Caco-2 (cell line): ENCODE results near the gene CAPN15. TPM values are rescaled to one million over a fixed set of nuclear protein-coding genes. Genes with fewer than 3 reads are reported as not detected.

Experiments
- BruUV-seq: library from RNA; stranded (reverse); fragments of 400-500 nt; replicated peaks from 2 replicates; lab custom pipeline; 2021; lab: Mats Ljungman, UMichigan
- CTCF ChIA-PET: fragments of 300-600 bp; sonication (Branson Sonifier 250); formaldehyde crosslinking; loops from one replicate; lab custom pipeline; 2022; ENCODE audit warnings: antibody characterized with exemption; lab: Charles Lee
- POLR2A ChIA-PET: fragments of 300-600 bp; sonication (Branson Sonifier 250); formaldehyde crosslinking; loops from one replicate; lab custom pipeline; 2022; ENCODE audit warnings: antibody characterized with exemption; lab: Charles Lee
- DNase-seq, 2 experiments: peaks; one replicate each; pipeline versions ENCODE4 v3.0.0 to v3.0.0-alpha.2; 2020 to 2022
- H3K27me3 ChIP-seq: replicated peaks from 2 replicates; pipeline ENCODE4 v1.6.0; 2011; ENCODE audit warnings: low read length; ENCODE audit not compliant: control insufficient read depth, insufficient read depth
- H3K36me3 ChIP-seq: 2 replicates; pipeline ENCODE4 v1.5.1; 2011; ENCODE audit warnings: low read length; ENCODE audit not compliant: control insufficient read depth, insufficient read depth
- H3K4me1 ChIP-seq: fragments of 250-450 bp; sonication (Bioruptor Pico); 2 replicates; pipeline ENCODE4 v1.5.1; 2020; ENCODE audit warnings: mild to moderate bottlenecking
- H3K4me3 ChIP-seq: 2 replicates; pipeline ENCODE4 v1.5.1; 2011; ENCODE audit warnings: low read depth, mild to moderate bottlenecking, control low read depth, low read length
- H3K9me3 ChIP-seq: fragments of 250-450 bp; sonication (Bioruptor Pico); 2 replicates; pipeline ENCODE4 v1.5.1; 2020; ENCODE audit warnings: mild to moderate bottlenecking, moderate library complexity
- H3K27ac Mint-ChIP-seq: one replicate; pipeline ENCODE4 v1.8.0; 2022; ENCODE audit warnings: mixed read lengths; ENCODE audit not compliant: unreplicated experiment
- H3K27me3 Mint-ChIP-seq: one replicate; pipeline ENCODE4 v1.8.0; 2022; ENCODE audit warnings: mixed read lengths; ENCODE audit not compliant: insufficient read depth, unreplicated experiment
- H3K36me3 Mint-ChIP-seq: one replicate; pipeline ENCODE4 v1.8.0; 2022; ENCODE audit warnings: mild to moderate bottlenecking, mixed read lengths; ENCODE audit not compliant: insufficient read depth, unreplicated experiment
- H3K4me1 Mint-ChIP-seq: one replicate; pipeline ENCODE4 v1.8.0; 2022; ENCODE audit warnings: low read depth, mixed read lengths; ENCODE audit not compliant: unreplicated experiment
- H3K4me3 Mint-ChIP-seq: one replicate; pipeline ENCODE4 v1.8.0; 2022; ENCODE audit warnings: mild to moderate bottlenecking, moderate library complexity, mixed read lengths; ENCODE audit not compliant: unreplicated experiment
- H3K9me3 Mint-ChIP-seq: one replicate; pipeline ENCODE4 v1.8.0; 2022; ENCODE audit warnings: mixed read lengths; ENCODE audit not compliant: unreplicated experiment
- CTCF ChIP-seq, 2 experiments: fragments of 200-600 bp in 1 of 2; IDR thresholded peaks; 1 replicate in 1 of 2; 2 replicates in 1 of 2; pipeline versions ENCODE4 v1.5.1 to v1.8.0; 2011 to 2022; ENCODE audit warnings: antibody characterized with exemption in 1 of 2, control low read depth in 1 of 2, inconsistent platforms in 1 of 2, low read depth in 1 of 2, low read length in 1 of 2, mild to moderate bottlenecking in 1 of 2, moderate library complexity in 1 of 2; ENCODE audit not compliant: insufficient read depth in 1 of 2, severe bottlenecking in 1 of 2, unreplicated experiment in 1 of 2
- intact Hi-C: fragments of 100-400 bp; cut with micrococcal nuclease; formaldehyde crosslinking; loops from one replicate; pipeline ENCODE4 v1.10.0; 2022; ENCODE audit not compliant: unreplicated experiment
- total RNA-seq: library from RNA; stranded (reverse); gene quantifications from 2 replicates; pipeline ENCODE4 v1.2.3, GENCODE V29; 2022

CAPN15 gene
- total RNA-seq, 1 experiment from 2014 or later = 85.3 TPM

GRCh38 chr16:536746-537145 lies 9.2 kb downstream of the CAPN15 start:
- H3K27ac Mint-ChIP-seq = no peak overlapping the region
- no peak for TF ChIP-seq CTCF (IDR thresholded peaks at IDR 0.05; ENCODE audit: insufficient read depth in 1 of 2, low read depth in 1 of 2, low read length in 1 of 2, severe bottlenecking in 1 of 2, unreplicated experiment in 1 of 2)
- DNase-seq = no peak
- no peaks in the 10 kb centered on the region for H3K27me3 Mint-ChIP-seq
- intact Hi-C loops = no loop called here
- peaks cover 40% of the 10 kb centered on the region for H3K36me3 Mint-ChIP-seq
- Histone ChIP-seq H3K4me1 (peaks cover 28% of the 10 kb centered on the region), H3K4me3 (no peak overlapping the region), H3K9me3 (no peaks in the 10 kb centered on the region), H3K27me3 (no peaks in the 10 kb centered on the region), H3K36me3 (peaks cover 4% of the 10 kb centered on the region; the same call in 1 of the 2 replicates)
- no TSS peak for BruUV-seq
- H3K9me3 Mint-ChIP-seq = no peaks in the 10 kb centered on the region
- CTCF ChIA-PET = no interaction called here
- no peak overlapping the region for H3K4me3 Mint-ChIP-seq
- no peaks in the 10 kb centered on the region for H3K4me1 Mint-ChIP-seq
- POLR2A ChIA-PET = no interaction called here

- ChIA-PET CTCF (interaction anchor here (0.8 kb wide), 1 partner anchor 10 kb away, joined by 5 read pairs; the partner anchor contains the start of gene CAPN15), POLR2A (no interaction called here)
- peak in 1 of 2 experiments; percentile 21 for TF ChIP-seq CTCF (IDR thresholded peaks at IDR 0.05; ENCODE audit: insufficient read depth in 1 of 2, low read depth in 1 of 2, low read length in 1 of 2, severe bottlenecking in 1 of 2, unreplicated experiment in 1 of 2)
- H3K4me3 Mint-ChIP-seq = no peak overlapping the region
- no peak overlapping the region for H3K4me3 ChIP-seq
- H3K27ac Mint-ChIP-seq = no peak overlapping the region
- no peaks in the 10 kb centered on the region for H3K27me3 Mint-ChIP-seq
- H3K9me3 Mint-ChIP-seq = no peaks in the 10 kb centered on the region
- peaks cover 28% of the 10 kb centered on the region for H3K4me1 ChIP-seq
- H3K36me3 Mint-ChIP-seq = peaks cover 40% of the 10 kb centered on the region
- peaks cover 4% of the 10 kb centered on the region; the same call in 1 of the 2 replicates for H3K36me3 ChIP-seq
- intact Hi-C loops = no loop called here
- no peak for DNase-seq
- no peaks in the 10 kb centered on the region for H3K4me1 Mint-ChIP-seq
- H3K9me3 ChIP-seq = no peaks in the 10 kb centered on the region
- BruUV-seq = no TSS peak
- H3K27me3 ChIP-seq = no peaks in the 10 kb centered on the region
Observed at GRCh38 chr16:537415-538335, 10.2 kb downstream of the CAPN15 start.

GRCh38 chr16:539901-540530 lies 12.5 kb downstream of the CAPN15 start:
- POLR2A ChIA-PET = no interaction called here
- CTCF ChIA-PET = no interaction called here
- intact Hi-C loops = no loop called here

More at GRCh38 chr16:539901-540530, 12.5 kb downstream of the CAPN15 start:
- Mint-ChIP-seq H3K4me1 (no peaks in the 10 kb centered on the region), H3K27me3 (no peaks in the 10 kb centered on the region), H3K9me3 (no peaks in the 10 kb centered on the region), H3K27ac (no peak overlapping the region), H3K4me3 (peak overlapping the region; percentile 15), H3K36me3 (peaks cover 34% of the 10 kb centered on the region)
- peaks cover 4% of the 10 kb centered on the region; the same call in 1 of the 2 replicates for H3K36me3 ChIP-seq
- no peak overlapping the region for H3K4me3 ChIP-seq
- no TSS peak for BruUV-seq
- no peaks in the 10 kb centered on the region for H3K9me3 ChIP-seq
- TF ChIP-seq CTCF (IDR thresholded peaks at IDR 0.05; ENCODE audit: insufficient read depth in 1 of 2, low read depth in 1 of 2, low read length in 1 of 2, severe bottlenecking in 1 of 2, unreplicated experiment in 1 of 2) = no peak
- H3K4me1 ChIP-seq = peaks cover 7% of the 10 kb centered on the region
- DNase-seq = no peak
- H3K27me3 ChIP-seq = no peaks in the 10 kb centered on the region
